Measurements from ENCODE around the gene GPR161.

DNA sequence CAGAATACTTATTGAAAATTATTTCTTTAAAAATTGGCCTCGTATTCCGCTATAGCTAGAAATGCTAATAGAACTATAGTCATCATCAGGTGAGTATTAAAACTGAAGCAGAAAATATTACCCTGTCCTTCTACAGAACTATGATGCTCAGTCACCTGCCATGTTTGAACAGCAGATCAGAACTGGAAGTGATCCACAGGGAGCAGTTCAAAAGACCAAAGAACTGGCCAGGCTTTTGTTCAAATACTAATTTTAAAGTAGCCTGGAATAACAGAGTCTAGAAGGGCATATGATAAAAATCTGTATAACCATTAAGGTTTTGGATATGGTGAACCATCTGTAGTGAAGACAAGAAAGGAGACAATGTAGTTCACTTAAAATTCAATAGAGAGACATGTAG lies 94.4 kb downstream of the GPR161 start:
- TF ChIP-seq, protein P1, sequence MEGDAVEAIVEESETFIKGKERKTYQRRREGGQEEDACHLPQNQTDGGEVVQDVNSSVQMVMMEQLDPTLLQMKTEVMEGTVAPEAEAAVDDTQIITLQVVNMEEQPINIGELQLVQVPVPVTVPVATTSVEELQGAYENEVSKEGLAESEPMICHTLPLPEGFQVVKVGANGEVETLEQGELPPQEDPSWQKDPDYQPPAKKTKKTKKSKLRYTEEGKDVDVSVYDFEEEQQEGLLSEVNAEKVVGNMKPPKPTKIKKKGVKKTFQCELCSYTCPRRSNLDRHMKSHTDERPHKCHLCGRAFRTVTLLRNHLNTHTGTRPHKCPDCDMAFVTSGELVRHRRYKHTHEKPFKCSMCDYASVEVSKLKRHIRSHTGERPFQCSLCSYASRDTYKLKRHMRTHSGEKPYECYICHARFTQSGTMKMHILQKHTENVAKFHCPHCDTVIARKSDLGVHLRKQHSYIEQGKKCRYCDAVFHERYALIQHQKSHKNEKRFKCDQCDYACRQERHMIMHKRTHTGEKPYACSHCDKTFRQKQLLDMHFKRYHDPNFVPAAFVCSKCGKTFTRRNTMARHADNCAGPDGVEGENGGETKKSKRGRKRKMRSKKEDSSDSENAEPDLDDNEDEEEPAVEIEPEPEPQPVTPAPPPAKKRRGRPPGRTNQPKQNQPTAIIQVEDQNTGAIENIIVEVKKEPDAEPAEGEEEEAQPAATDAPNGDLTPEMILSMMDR (IDR thresholded peaks at IDR 0.05; ENCODE audit: low read length): no peak
- TF ChIP-seq EZH2 (IDR thresholded peaks at IDR 0.05; ENCODE audit: borderline replicate concordance, low read length): no peak
